Mesothelial cell of epicardium (in vitro differentiated cells): ENCODE measurements around the gene R3HDM2. TPM values are rescaled to one million over a fixed set of nuclear protein-coding genes. Genes with fewer than 3 reads are reported as not detected.

Experiments
- DNase-seq, 2 experiments: peaks; one replicate each; pipeline ENCODE4 v3.0.0; 2021; ENCODE audit warnings: low spot score in 2 of 2; ENCODE audit not compliant: unreplicated experiment in 2 of 2
- H3K27ac Mint-ChIP-seq: 2 replicates; pipeline ENCODE4 v1.8.0; 2021; ENCODE audit warnings: mixed read lengths
- H3K27me3 Mint-ChIP-seq: 2 replicates; pipeline ENCODE4 v1.8.0; 2021; ENCODE audit warnings: low read depth, mixed read lengths
- H3K36me3 Mint-ChIP-seq: 2 replicates; pipeline ENCODE4 v1.8.0; 2021; ENCODE audit warnings: mixed read lengths
- H3K4me1 Mint-ChIP-seq: 2 replicates; pipeline ENCODE4 v1.8.0; 2021; ENCODE audit warnings: mixed read lengths
- H3K4me3 Mint-ChIP-seq: 2 replicates; pipeline ENCODE4 v1.8.0; 2021; ENCODE audit warnings: mild to moderate bottlenecking, moderate library complexity, mixed read lengths
- H3K9me3 Mint-ChIP-seq: 2 replicates; pipeline ENCODE4 v1.8.0; 2021; ENCODE audit warnings: mixed read lengths
- total RNA-seq: library from RNA; stranded (reverse); gene quantifications from 3 replicates; pipeline ENCODE4 v1.2.1, GENCODE V29; 2021
- TF ChIP-seq, protein P1 (sequence below): fragments of 200-600 bp; sonication (generic); IDR thresholded peaks from one replicate; pipeline ENCODE4 v1.5.0; 2021; ENCODE audit warnings: antibody characterized with exemption; ENCODE audit not compliant: unreplicated experiment

Gene R3HDM2
- total RNA-seq, 1 donor from 2014 or later = 111 TPM

DNA sequence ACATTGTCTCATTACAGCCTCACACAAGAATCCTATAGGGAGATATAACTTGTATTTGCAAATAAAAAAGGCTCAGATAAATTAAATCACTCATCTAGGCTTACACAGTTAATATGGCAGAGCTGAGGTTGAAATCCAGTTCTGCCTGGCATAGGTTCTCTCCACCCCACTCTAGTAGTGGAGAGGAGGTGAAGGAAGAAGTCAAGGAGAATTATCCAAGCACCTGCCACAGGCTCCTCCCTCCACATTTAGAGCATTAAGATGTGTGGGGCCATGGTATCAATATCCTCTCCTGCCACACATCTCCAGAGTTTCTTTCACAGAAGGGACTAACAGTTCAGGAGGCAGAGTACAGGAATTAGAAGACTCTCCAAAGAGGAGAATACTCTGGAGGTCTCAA lies 157.3 kb downstream of the R3HDM2 start:
- no peak overlapping the region for H3K4me3 Mint-ChIP-seq
- TF ChIP-seq, protein P1, sequence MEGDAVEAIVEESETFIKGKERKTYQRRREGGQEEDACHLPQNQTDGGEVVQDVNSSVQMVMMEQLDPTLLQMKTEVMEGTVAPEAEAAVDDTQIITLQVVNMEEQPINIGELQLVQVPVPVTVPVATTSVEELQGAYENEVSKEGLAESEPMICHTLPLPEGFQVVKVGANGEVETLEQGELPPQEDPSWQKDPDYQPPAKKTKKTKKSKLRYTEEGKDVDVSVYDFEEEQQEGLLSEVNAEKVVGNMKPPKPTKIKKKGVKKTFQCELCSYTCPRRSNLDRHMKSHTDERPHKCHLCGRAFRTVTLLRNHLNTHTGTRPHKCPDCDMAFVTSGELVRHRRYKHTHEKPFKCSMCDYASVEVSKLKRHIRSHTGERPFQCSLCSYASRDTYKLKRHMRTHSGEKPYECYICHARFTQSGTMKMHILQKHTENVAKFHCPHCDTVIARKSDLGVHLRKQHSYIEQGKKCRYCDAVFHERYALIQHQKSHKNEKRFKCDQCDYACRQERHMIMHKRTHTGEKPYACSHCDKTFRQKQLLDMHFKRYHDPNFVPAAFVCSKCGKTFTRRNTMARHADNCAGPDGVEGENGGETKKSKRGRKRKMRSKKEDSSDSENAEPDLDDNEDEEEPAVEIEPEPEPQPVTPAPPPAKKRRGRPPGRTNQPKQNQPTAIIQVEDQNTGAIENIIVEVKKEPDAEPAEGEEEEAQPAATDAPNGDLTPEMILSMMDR = no peak
- peaks cover 56% of the 10 kb centered on the region for H3K36me3 Mint-ChIP-seq
- no peaks in the 10 kb centered on the region for H3K27me3 Mint-ChIP-seq
- no peak for DNase-seq
- no peaks in the 10 kb centered on the region for H3K9me3 Mint-ChIP-seq
- no peak overlapping the region for H3K27ac Mint-ChIP-seq
- peaks cover 10% of the 10 kb centered on the region for H3K4me1 Mint-ChIP-seq

DNA sequence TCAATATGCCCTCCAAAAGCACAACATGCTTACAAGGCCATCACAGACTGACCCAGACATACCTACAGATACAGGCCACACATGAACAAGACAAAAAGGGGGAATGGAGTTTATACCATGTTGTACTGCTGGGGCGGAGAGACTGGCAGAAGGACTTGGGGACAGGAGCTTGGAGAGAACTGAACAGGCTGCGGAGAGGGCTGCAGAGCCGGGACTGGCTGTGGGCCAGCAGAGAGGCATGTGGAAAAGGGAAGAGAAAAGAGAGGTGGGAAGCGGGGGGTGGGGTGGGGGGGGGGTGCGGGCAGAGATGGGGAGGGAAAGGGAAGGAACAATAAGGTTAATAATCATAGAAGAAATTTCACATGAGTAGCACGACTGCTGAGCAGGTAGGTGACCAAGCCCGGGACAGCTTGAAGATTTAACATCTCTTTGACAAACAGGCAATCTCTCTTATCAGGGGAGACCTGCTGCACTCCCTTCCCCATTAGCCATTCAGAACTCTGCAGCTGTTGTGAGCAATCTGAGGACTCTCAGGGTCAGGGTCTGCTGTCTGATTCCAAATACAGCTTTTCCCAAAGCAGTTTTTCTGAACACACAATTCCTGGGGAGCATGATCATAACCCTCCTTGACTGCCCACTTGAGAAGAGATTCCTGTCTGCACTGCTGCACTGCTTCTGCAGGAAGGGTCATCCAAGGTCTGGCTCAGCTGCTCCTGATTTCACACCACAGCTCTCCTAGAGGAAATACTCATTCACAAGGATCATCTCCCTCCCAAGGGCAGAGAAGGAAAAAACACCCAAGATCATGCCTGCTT lies 158.3 kb downstream of the R3HDM2 start:
- H3K27ac Mint-ChIP-seq = peak overlapping the region; percentile 62
- no peak for DNase-seq
- H3K4me1 Mint-ChIP-seq = peaks cover 10% of the 10 kb centered on the region

DNA sequence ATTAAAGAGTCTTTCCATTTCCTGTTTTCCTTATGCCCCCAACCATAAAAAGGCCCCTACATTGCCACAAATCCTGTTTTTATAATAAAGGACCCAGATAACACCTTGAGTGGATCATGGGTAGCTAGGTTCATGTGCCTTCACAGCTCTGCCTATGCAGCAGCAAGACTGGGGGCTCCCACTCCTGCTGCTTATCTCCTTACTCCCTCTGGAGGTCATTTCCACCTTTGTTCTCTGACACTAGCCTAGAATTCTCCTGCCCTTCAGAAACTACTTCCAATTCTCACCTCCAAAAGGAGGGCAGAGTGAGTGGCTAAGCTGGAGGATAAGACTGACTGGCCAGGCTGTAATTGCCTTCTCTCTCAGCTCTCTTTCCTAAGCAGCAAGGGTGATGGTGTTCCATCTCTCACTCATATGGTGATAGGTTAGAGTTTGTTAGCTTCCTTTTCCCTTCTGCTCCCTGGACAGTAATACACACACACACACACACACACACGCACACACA lies 159.8 kb downstream of the R3HDM2 start:
- TF ChIP-seq, protein P1 = no peak
- no peak for DNase-seq
- H3K27ac Mint-ChIP-seq = no peak overlapping the region
- no peak overlapping the region for H3K4me3 Mint-ChIP-seq
- peaks cover 10% of the 10 kb centered on the region for H3K4me1 Mint-ChIP-seq
- H3K36me3 Mint-ChIP-seq = peaks cover 52% of the 10 kb centered on the region
- no peaks in the 10 kb centered on the region for H3K27me3 Mint-ChIP-seq
- no peaks in the 10 kb centered on the region for H3K9me3 Mint-ChIP-seq

More for the DNA sequence above, 158.3 kb downstream of the R3HDM2 start:
- peaks cover 53% of the 10 kb centered on the region for H3K36me3 Mint-ChIP-seq
- H3K27me3 Mint-ChIP-seq = no peaks in the 10 kb centered on the region
- TF ChIP-seq, protein P1 = no peak
- H3K9me3 Mint-ChIP-seq = no peaks in the 10 kb centered on the region
- H3K4me3 Mint-ChIP-seq = no peak overlapping the region

DNA sequence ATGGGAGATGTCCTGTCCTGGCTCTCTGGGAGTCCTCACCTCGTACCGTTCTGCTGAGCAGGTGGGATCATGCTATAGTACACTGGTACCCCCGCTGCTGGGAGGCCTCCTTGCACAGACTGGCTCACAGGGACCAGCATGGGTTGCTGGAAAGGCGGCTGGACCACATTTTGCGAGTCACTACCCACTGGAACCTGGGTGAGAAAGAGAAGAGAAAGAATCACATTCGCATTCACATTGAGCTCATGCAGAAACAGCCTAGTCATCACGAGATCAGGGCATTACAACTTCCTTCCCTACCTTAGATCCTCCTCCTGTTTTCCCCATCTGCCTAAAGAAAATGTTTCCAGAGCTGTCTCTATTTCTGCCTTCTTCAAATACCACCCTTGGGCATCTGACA lies 162.6 kb downstream of the R3HDM2 start:
- no peak overlapping the region for H3K27ac Mint-ChIP-seq
- no peaks in the 10 kb centered on the region for H3K27me3 Mint-ChIP-seq
- H3K9me3 Mint-ChIP-seq = no peaks in the 10 kb centered on the region
- H3K4me1 Mint-ChIP-seq = peaks cover 8% of the 10 kb centered on the region
- no peak for DNase-seq
- H3K36me3 Mint-ChIP-seq = peaks cover 48% of the 10 kb centered on the region
- TF ChIP-seq, protein P1 = no peak
- no peak overlapping the region for H3K4me3 Mint-ChIP-seq

DNA sequence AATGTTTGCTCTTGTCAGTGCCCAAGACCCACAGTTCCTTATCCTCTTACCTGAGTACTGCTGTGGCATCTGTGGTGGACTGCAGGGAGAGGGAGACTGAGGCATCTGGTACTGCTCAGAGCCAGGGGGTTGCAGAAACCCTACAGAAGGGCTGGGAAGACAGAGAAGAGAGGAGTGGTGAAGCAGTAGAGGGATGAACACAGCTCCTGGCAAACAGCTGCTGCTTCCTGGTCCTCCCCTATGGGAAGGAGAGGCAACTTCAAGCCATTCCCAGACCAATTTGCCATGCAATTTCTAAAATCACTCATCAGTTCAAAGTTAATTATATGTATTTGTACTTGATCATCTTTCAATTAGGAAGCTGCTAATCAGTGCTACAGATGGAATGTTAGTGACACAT lies 164.2 kb downstream of the R3HDM2 start:
- no peak for DNase-seq
- Mint-ChIP-seq H3K4me3 (no peak overlapping the region), H3K4me1 (no peaks in the 10 kb centered on the region), H3K9me3 (no peaks in the 10 kb centered on the region), H3K27ac (no peak overlapping the region), H3K27me3 (no peaks in the 10 kb centered on the region), H3K36me3 (peaks cover 45% of the 10 kb centered on the region)
- TF ChIP-seq, protein P1 = no peak
